NCI-H748 (cell line): ENCODE measurements around the gene TMEM214.
"Not testable (repeated sequence)": the region's sequence is repeated elsewhere in the genome, so short reads cannot be mapped to it uniquely, and the experiment has no call there.

Experiments
- DNase-seq: peaks from one replicate; lab custom pipeline; 2025; ENCODE audit not compliant: unreplicated experiment; lab: John Stamatoyannopoulos, UW

The TMEM214 gene

GRCh38 chr2:27069436-27069835 is 36.7 kb downstream of the TMEM214 start:
- no peak for DNase-seq

GRCh38 chr2:27069961-27070618 is 37.3 kb downstream of the TMEM214 start:
- DNase-seq: no peak

- no peak for DNase-seq
These were observed 38.0 kb downstream of the TMEM214 start for GRCh38 chr2:27070653-27071276.

GRCh38 chr2:27071277-27071989 is 38.7 kb downstream of the TMEM214 start, which contains the start of gene OST4:
Gene OST4 (minus strand): TSS chr2:27071654.
- peak; percentile 94 for DNase-seq

- peak; percentile 42 for DNase-seq
These were observed 39.4 kb downstream of the TMEM214 start for GRCh38 chr2:27071990-27072830.

GRCh38 chr2:27072920-27073319 is 40.2 kb downstream of the TMEM214 start:
- DNase-seq: no peak

GRCh38 chr2:27073782-27074181 is 41.0 kb downstream of the TMEM214 start:
- DNase-seq: no peak

- DNase-seq: peak; percentile 8
These were observed 42.2 kb downstream of the TMEM214 start for GRCh38 chr2:27074738-27075565.

GRCh38 chr2:27075566-27075871 is 42.8 kb downstream of the TMEM214 start:
- not testable (repeated sequence) for DNase-seq

GRCh38 chr2:27076323-27076722 is 43.6 kb downstream of the TMEM214 start:
- DNase-seq: no peak

- DNase-seq: no peak
These were observed 44.5 kb downstream of the TMEM214 start for GRCh38 chr2:27077231-27077630.

- no peak for DNase-seq
These were observed 45.8 kb downstream of the TMEM214 start, which contains the start of gene EMILIN1 for GRCh38 chr2:27078267-27079194. Gene EMILIN1 (plus strand): TSS chr2:27078615. CDS start chr2:27079066, 451 bp downstream.

- no peak for DNase-seq
These were observed 46.7 kb downstream of the TMEM214 start for GRCh38 chr2:27079233-27080139.

GRCh38 chr2:27080140-27080469 is 47.3 kb downstream of the TMEM214 start:
- DNase-seq: no peak

- DNase-seq: no peak
These were observed 47.8 kb downstream of the TMEM214 start for GRCh38 chr2:27080603-27080936.

- DNase-seq: no peak
These were observed 49.4 kb downstream of the TMEM214 start for GRCh38 chr2:27081984-27082772.

GRCh38 chr2:27082773-27083409 is 50.1 kb downstream of the TMEM214 start:
- DNase-seq: no peak
